ENCODE measurements around the gene POU2F1.

The POU2F1 gene

DNA sequence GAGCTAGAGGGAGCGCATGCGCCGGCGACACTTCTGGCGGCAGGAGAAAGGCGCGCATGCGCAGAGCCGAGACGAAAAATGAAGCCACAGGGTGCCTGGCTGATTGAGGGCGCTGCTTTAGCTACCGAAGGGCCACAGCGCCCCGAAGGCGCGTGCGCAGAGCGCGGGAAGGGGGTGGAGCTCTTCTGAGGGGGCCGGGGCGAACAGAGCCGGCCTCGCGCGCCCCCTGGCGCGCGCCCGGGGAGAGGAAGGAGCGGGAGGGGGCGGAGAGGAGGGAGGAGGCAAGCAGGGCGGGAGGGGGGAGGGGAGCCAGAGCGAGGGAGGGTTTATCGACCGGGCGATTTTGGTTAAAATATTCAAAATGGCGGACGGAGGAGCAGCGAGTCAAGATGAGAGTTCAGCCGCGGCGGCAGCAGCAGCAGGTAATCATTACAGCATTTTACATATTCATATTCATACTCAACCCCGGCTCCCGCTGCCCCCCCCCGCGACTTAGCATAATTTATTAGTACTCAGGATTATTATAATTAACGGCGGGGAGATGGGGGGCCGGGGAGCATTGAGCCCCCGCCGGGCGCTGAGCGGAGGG is at the start of gene POU2F1:
Gene POU2F1, plus strand, starts transcription at position 350 of the 589 bp plus-strand sequence. Its CDS starts 12 bp downstream, at position 362.
- DNase-seq, result peak; percentile 78 to 99 (median 97)

DNA sequence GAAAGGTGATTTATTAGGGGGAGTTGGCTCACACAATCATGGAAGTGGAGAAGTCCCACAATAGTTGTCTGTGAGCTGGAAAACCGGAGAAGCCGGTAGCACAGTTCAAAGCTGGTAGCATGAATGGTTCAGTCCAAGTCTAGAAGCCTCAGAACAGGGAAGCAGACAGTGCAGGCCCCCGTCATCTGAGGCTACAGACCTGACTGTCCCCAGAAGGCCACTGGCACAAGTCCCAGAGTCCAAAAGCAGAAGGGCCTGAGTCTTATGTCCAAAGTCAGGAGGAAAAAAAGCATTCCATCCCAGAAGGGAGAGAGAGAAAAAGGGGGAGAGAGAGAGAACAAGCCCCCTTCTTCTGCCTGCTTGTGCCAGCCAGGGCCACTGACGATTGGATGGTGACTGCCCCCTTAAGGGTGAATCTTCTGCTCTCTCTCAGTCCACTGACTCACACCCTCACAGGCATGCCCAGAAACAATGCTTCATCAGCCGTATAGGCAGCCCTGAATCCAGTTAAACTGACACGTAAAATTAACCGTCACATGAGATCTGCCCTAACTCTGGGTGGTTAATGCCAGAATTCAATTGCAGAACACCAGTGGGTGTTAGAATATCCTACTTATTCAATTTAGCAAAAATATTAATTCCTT is 49.3 kb upstream of the POU2F1 start:
- DNase-seq, result no peak

DNA sequence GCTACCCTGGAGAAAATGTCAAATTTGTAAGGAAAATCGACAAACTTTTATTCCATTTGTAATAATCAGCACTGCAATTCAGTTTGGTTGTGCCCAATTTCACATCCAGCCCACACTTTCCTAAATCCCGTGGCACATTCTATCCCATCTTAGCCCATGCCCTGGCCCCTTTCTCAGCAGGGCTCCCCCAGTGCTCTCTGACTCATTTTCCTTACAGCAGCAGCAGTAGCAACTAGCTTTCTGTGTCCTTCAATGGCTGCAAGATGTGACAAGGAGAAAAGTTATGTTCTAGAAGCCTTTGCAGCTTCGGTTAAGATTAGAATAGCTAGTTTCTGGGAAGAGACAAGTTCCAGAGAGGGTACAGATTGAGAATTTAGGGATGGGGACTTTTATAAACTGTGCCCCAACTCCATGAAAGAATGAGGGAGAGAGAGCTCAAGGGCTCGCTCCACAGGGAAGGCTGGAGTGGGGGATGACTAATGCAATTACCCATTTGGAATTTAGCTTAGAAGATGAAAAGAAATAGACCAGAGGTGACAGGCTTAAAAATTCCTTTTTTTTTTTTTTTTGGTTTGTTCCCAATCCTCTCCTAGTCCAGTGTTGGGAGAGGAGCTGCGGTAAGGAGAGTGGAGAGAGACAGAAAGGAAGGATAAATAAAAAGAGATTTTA is 47.0 kb upstream of the POU2F1 start:
- no peak for DNase-seq

- DNase-seq, result no peak
Observed at GRCh38 chr1:167175901-167176300, 44.8 kb upstream of the POU2F1 start.

DNA sequence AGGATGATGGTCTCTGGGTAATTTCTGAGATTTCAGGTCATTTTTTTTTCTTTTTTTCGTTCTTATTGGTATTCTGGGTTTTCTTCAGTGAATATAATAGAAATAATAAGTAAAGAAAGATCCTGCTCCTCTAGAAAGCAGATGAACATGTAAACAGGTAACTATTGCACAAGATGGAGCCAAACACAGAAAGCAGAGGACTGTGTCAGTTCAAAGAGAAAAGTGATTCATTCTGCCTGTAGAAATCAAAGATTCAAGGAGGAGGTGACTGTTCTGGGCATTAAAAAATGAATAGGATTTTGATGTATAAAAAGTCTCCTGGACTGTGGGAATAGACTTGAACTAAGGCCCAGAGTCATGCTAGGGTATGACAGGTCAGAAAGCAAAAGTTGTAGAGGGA is 41.9 kb upstream of the POU2F1 start:
- DNase-seq, result no peak

DNA sequence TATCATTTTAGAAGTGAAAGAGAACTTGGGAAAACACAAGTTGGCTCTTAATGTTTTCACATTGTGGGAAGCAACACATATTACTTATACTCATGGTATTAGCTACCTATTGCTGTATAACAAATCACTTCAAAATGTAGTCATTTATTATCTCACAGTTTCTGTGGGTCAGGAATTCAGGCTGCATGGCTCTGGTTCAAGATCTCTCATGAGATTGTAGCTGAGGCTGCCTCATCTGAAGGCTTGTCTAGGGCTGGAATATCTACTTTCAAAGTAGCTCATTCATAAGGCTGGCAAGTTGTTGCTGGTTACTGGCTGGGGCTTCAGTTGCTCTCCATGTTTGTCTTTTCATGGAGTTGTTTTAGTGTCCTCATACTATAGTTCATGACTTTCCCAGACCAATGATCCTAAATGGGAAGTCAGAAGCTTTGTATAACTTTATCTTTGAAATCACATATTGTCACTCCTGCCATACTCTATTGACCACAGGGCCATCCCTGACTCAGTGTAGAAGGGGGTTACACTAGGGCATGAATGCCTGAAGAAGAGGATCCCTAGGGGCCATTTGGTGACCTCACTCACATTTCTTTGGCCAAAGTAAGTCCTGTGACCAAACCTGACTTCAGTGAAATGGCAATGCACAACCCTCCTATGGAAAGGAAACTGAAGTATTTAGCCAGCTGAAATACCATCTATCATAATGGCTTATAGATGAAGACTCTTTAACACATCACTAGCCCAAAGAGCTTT is 37.9 kb upstream of the POU2F1 start:
- DNase-seq, result no peak

DNA sequence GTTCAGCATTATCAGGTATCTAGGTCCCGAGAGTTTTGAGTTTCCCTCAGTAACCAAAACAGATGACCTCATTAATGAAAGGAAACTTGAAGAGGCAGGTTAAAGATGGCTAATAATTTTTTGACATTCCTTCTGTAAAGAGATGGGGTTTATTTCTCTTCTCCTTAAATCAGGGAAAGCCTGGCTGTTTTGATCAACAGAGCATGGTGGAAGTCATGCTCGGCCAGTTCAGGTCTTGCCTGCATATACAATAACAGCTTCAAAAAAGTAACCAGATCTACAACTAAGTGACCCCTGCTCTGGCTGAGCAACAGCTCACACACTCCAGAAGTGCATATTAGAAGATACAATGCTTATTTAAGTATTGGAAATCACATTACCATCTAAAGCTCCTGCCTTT is 36.6 kb upstream of the POU2F1 start:
- DNase-seq, result no peak

DNA sequence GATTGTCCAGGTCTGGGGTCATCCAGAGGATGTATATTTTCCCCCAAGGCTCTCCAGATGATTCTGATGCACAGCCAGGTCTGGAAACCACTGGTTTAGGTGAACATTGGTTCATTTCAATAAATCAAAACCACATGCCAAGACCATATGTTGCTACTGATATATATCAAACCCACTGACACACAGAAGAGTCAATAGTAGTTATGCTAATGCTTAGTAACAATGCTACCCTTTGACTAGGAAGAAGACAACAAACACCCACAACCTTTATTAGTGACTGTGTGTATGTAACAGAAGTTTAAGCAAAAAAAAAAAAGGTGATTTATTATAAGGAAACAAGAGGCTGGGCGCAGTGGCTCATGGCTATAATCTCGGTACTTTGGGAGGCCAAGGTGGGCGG is 35.6 kb upstream of the POU2F1 start:
- no peak for DNase-seq

GRCh38 chr1:167185974-167186657 is 34.6 kb upstream of the POU2F1 start:
- DNase-seq, result peak in 13 of 56 donors; percentile 1 to 38 (median 4)

GRCh38 chr1:167186771-167187170 is 33.9 kb upstream of the POU2F1 start:
- no peak for DNase-seq

DNA sequence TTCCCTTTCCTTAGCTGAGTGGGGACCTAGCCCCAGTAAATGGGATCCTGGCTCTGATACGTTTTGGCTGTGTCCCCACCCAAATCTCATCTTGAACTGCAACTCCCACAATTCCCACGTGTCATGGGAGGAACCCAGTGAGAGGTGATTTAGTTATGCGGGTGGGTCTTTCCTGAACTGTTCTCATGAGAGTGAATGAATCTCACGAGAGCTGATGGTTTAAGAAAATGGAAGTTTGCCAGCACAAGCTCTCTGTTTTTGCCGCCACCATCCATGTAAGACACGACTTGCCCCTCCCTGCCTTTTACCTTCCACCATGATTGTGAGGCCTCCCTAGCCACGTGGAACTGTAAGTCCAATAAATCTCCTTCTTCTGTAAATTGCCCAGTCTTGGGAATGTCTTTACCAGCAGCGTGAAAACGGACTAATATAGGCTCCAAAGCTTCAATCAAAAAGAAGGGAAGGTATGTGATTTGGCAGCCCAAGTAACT is 29.9 kb upstream of the POU2F1 start:
- no peak for DNase-seq

DNA sequence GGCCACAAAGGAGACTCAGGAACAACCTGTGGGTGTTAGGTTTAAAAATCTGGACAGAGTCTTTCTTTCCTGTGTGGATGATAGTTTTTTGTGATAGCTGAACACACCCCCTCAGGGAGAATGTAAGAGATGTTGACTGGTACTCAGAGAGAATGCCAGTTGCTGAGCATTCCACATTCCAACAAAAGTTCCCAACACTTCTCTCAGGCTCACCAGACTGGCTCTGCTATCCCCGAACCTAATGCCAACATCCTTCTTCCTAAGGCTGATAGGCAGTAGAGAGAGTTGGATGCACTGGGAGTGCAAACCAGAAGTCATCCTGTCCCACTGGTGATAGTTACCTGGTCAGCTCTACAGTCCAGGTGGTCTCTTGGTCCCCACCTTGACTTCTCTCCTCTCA is 28.7 kb upstream of the POU2F1 start:
- no peak for DNase-seq

- DNase-seq, result no peak
Observed at GRCh38 chr1:167194182-167194581, 26.5 kb upstream of the POU2F1 start.

DNA sequence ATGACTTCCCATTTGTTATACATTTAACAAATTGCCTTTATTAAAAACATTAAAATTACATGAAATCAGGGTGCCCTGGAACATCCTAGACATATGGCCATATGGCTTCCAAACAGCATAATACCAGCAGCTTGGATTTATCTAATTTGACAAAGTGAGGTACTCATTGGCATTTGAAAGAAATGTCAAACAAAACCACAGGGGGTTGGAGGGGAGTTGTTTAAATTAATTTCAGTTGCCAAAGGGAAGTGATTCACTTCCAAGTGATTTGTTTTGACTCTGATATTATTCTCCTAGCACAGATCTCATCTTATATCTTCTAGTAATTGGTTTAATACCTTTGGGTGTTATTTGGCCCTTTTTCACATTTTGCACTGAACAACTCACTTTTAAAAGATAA is 24.5 kb upstream of the POU2F1 start:
- DNase-seq, result no peak

DNA sequence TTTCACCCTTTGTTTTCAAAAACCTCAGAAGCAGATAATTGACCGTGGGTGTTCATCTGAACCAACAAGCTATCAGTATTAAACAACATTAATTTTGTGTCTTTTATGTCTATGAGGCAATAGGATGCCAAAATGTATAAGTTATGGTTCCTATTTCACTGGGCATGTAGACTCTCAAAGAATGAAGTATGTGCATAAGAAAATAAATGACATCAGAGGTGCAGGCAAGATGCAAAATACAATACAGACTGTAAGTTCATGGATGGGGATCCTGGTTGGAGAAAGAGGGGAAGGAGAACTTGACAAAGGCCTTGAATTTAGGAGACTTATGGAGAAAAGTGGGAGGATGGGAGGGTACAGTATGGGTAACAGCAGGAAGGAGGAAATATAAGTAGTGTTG is 23.4 kb upstream of the POU2F1 start:
- DNase-seq, result no peak

GRCh38 chr1:167197692-167198091 is 23.0 kb upstream of the POU2F1 start:
- DNase-seq, result no peak

DNA sequence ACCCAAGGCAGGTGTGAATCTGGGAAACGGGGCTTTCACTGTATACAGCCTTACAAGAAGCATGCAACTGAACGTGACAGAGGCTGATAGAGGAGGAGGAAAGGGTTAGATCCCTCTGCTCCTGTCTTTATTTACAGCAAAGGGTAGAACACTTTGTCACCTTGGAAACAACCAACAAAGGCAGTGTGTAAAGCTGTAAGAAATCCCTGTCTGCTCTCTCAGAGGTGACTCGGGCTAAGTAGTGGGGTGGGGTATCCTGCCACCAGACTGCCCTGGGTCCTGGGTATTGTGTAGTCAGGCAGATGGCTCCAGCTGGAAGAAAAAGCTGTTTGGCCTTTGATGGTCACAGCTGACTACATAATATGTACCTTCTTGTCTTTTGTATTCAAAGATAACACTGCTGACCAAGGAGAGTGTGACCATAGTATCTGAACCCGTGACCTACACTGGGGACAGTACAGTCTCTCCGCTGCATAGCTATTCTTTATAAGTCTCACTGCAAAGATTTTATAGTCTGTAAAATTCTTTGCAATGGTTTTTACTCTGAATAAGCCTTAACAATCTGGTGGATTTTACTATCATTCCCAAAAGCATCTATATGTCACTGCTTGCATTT is 22.1 kb upstream of the POU2F1 start:
- DNase-seq, result no peak

- no peak for DNase-seq
Observed at GRCh38 chr1:167199656-167200055, 21.0 kb upstream of the POU2F1 start.

GRCh38 chr1:167200272-167200671 is 20.4 kb upstream of the POU2F1 start:
- no peak for DNase-seq

GRCh38 chr1:167200749-167201148 is 19.9 kb upstream of the POU2F1 start:
- DNase-seq, result no peak

GRCh38 chr1:167202049-167202448 is 18.6 kb upstream of the POU2F1 start:
- DNase-seq, result no peak

All from amygdala (tissue), 56 donors.